HepG2 (cell line): ENCODE results near the gene ERF. TPM values are rescaled to one million over a fixed set of nuclear protein-coding genes. Genes with fewer than 3 reads are reported as not detected.
A peak's percentile ranks its signal among the peaks of the same experiment; 100 is the strongest.

Experiments used
- ATAD3A ChIP-seq: sonication (generic); formaldehyde crosslinking; IDR thresholded peaks from 2 replicates; pipeline ENCODE4 v1.4.0; 2020; ENCODE audit warnings: missing genetic modification reagents
- ATM ChIP-seq: fragments of 450-650 bp; IDR thresholded peaks from 2 replicates; pipeline ENCODE4 v1.7.1; 2017; ENCODE audit warnings: mild to moderate bottlenecking, borderline replicate concordance
- ELF1 ChIP-seq: sonication (generic); formaldehyde crosslinking; IDR thresholded peaks from 2 replicates; pipeline ENCODE4 v1.4.0; 2020; ENCODE audit warnings: missing genetic modification reagents
- HNRNPK ChIP-seq: fragments of 200-400 bp; formaldehyde crosslinking; IDR thresholded peaks from 2 replicates; pipeline ENCODE4 v1.6.1; 2018; ENCODE audit warnings: low read length, low read depth, moderate library complexity, mild to moderate bottlenecking; ENCODE audit not compliant: poor library complexity, severe bottlenecking
- MAFF ChIP-seq: IDR thresholded peaks from 2 replicates; pipeline ENCODE4 v1.6.1; 2011; ENCODE audit warnings: low read depth, low read length, improper control_type of control experiment
- NPAS2 ChIP-seq: sonication (generic); formaldehyde crosslinking; IDR thresholded peaks from 2 replicates; pipeline ENCODE4 v1.8.0; 2022; ENCODE audit warnings: mild to moderate bottlenecking, missing genetic modification reagents, borderline replicate concordance
- SMAD1 ChIP-seq: sonication (generic); formaldehyde crosslinking; IDR thresholded peaks from 2 replicates; pipeline ENCODE4 v1.4.0; 2020; ENCODE audit warnings: missing genetic modification reagents, low read depth, mild to moderate bottlenecking, borderline replicate concordance
- SP5 ChIP-seq: IDR thresholded peaks from 2 replicates; pipeline ENCODE4 v1.6.1; 2016; ENCODE audit warnings: low read depth, borderline replicate concordance
- TEAD2 ChIP-seq: sonication (generic); formaldehyde crosslinking; IDR thresholded peaks from 2 replicates; pipeline ENCODE4 v1.9.0; 2021; ENCODE audit warnings: missing genetic modification reagents
- ZBTB42 ChIP-seq: sonication (generic); formaldehyde crosslinking; IDR thresholded peaks from 2 replicates; pipeline ENCODE4 v1.5.0; 2020; ENCODE audit warnings: mild to moderate bottlenecking, missing genetic modification reagents
- ZMYM4 ChIP-seq: sonication (generic); formaldehyde crosslinking; IDR thresholded peaks from 2 replicates; pipeline ENCODE4 v1.8.1; 2023; ENCODE audit warnings: mild to moderate bottlenecking, missing genetic modification reagents
- ZNF274 ChIP-seq: sonication (generic); formaldehyde crosslinking; IDR thresholded peaks from 2 replicates; pipeline ENCODE4 v1.5.1; 2020; ENCODE audit warnings: mild to moderate bottlenecking, missing genetic modification reagents
- polyA plus RNA-seq, 8 experiments: library from polyadenylated mRNA; depleted of rRNA in 3 of 8; stranded (reverse) in 7 of 8; unstranded in 1 of 8; fragments of >200 nt; fragmentation: Illumina TruSeq in 4 of 8; extraction: Trizol in 4 of 8; gene quantifications; 2 replicates each; pipeline versions ENCODE4 v1.2.1 to v1.2.3, GENCODE V29; 2011 to 2016; ENCODE audit warnings: low read depth in 4 of 8, missing spikeins in 1 of 8, mixed read lengths in 1 of 8; ENCODE audit not compliant: insufficient read depth in 1 of 8
- total RNA-seq, 5 experiments: library from RNA; depleted of rRNA; stranded (reverse); fragments of >200 nt; fragmentation: Illumina TruSeq; extraction: Trizol; gene quantifications; 2 replicates each; pipeline ENCODE4 v1.2.3, GENCODE V29; 2016; ENCODE audit warnings: low read depth in 1 of 5
- TF ChIP-seq, protein P1 (sequence below), 2 experiments: IDR thresholded peaks; 2 replicates each; pipeline ENCODE4 v1.6.1; 2011 to 2012; ENCODE audit warnings: low read length in 2 of 2, borderline replicate concordance in 1 of 2, low read depth in 1 of 2, mild to moderate bottlenecking in 1 of 2, moderate library complexity in 1 of 2
- TF ChIP-seq, protein P2 (sequence below): sonication (generic); formaldehyde crosslinking; IDR thresholded peaks from 2 replicates; pipeline ENCODE4 v1.9.0; 2022; ENCODE audit warnings: low read depth, missing genetic modification reagents
- TF ChIP-seq, protein P3 (sequence below): sonication (generic); formaldehyde crosslinking; IDR thresholded peaks from 2 replicates; pipeline ENCODE4 v1.8.1; 2023; ENCODE audit warnings: mild to moderate bottlenecking, inconsistent platforms, moderate library complexity, missing genetic modification reagents, borderline replicate concordance
- TF ChIP-seq, protein P4 (sequence below): sonication (generic); formaldehyde crosslinking; IDR thresholded peaks from 2 replicates; pipeline ENCODE4 v1.5.0; 2020; ENCODE audit warnings: mild to moderate bottlenecking, low read depth, missing genetic modification reagents, borderline replicate concordance
- TF ChIP-seq, protein P5 (sequence below): IDR thresholded peaks from 2 replicates; pipeline ENCODE4 v1.6.1; 2016; ENCODE audit warnings: mild to moderate bottlenecking
- TF ChIP-seq, protein P6 (sequence below): sonication (generic); formaldehyde crosslinking; IDR thresholded peaks from 2 replicates; pipeline ENCODE4 v1.9.0; 2022; ENCODE audit warnings: missing genetic modification reagents, mild to moderate bottlenecking, borderline replicate concordance

The ERF gene
- total and polyA plus RNA-seq, 2 of the 13 experiments (the other 11 are each of a cell fraction or from before 2014, with no cell fraction given) = 67.1 to 69.9 TPM

DNA sequence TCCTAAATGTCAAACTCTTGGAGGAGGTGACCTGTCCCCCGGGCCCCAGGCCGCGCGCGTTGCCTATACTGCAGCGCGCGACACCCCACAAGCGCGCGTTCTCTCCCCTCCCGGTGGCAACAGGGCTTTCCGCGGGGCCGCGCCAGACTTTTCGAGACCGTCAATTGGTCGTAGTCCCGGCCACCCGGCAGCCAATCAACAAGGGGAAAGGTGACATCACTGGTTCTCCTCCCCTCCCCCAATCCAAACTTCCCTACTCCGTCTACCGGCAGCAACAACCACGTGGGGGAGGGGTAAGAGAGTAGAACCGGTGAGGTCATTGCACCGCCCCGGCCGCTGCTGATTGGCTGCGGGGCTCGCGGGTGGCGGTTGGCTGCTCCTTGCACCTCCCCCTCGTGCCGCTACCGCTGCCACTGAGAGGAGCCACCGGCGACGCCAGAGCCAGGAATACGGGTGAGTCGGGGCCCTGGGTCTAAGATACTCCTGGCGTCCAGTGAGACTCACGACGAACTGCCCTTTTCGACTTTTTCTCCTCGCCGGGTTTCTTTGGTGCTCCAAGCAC is 13.3 kb upstream of the ERF start (continued):
- TF ChIP-seq, protein P1, sequence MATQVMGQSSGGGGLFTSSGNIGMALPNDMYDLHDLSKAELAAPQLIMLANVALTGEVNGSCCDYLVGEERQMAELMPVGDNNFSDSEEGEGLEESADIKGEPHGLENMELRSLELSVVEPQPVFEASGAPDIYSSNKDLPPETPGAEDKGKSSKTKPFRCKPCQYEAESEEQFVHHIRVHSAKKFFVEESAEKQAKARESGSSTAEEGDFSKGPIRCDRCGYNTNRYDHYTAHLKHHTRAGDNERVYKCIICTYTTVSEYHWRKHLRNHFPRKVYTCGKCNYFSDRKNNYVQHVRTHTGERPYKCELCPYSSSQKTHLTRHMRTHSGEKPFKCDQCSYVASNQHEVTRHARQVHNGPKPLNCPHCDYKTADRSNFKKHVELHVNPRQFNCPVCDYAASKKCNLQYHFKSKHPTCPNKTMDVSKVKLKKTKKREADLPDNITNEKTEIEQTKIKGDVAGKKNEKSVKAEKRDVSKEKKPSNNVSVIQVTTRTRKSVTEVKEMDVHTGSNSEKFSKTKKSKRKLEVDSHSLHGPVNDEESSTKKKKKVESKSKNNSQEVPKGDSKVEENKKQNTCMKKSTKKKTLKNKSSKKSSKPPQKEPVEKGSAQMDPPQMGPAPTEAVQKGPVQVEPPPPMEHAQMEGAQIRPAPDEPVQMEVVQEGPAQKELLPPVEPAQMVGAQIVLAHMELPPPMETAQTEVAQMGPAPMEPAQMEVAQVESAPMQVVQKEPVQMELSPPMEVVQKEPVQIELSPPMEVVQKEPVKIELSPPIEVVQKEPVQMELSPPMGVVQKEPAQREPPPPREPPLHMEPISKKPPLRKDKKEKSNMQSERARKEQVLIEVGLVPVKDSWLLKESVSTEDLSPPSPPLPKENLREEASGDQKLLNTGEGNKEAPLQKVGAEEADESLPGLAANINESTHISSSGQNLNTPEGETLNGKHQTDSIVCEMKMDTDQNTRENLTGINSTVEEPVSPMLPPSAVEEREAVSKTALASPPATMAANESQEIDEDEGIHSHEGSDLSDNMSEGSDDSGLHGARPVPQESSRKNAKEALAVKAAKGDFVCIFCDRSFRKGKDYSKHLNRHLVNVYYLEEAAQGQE (IDR thresholded peaks at IDR 0.05; ENCODE audit: borderline replicate concordance in 1 of 2, low read depth in 1 of 2, low read length in 2 of 2) = no peak
- TF ChIP-seq ELF1 (CRISPR knock-in tag) (peak; percentile 67), ZMYM4 (CRISPR knock-in tag) (peak; percentile 56; the same call in 1 of the 2 replicates), SMAD1 (CRISPR knock-in tag) (0 out of 2 replicates have a peak, but pooled peaks have one; percentile 79), ZBTB42 (CRISPR knock-in tag) (no peak), ZNF274 (no peak), ATM (no peak), SP5 (CRISPR knock-in tag) (peak; percentile 52; the same call in 1 of the 2 replicates), NPAS2 (CRISPR knock-in tag) (no peak), MAFF (no peak), ATAD3A (CRISPR knock-in tag) (no peak), HNRNPK (no peak), TEAD2 (CRISPR knock-in tag) (no peak)
- TF ChIP-seq, protein P2, sequence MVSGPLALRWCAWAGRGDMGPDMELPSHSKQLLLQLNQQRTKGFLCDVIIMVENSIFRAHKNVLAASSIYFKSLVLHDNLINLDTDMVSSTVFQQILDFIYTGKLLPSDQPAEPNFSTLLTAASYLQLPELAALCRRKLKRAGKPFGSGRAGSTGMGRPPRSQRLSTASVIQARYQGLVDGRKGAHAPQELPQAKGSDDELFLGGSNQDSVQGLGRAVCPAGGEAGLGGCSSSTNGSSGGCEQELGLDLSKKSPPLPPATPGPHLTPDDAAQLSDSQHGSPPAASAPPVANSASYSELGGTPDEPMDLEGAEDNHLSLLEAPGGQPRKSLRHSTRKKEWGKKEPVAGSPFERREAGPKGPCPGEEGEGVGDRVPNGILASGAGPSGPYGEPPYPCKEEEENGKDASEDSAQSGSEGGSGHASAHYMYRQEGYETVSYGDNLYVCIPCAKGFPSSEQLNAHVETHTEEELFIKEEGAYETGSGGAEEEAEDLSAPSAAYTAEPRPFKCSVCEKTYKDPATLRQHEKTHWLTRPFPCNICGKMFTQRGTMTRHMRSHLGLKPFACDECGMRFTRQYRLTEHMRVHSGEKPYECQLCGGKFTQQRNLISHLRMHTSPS = peak; percentile 32; the same call in 1 of the 2 replicates
- TF ChIP-seq, protein P3, sequence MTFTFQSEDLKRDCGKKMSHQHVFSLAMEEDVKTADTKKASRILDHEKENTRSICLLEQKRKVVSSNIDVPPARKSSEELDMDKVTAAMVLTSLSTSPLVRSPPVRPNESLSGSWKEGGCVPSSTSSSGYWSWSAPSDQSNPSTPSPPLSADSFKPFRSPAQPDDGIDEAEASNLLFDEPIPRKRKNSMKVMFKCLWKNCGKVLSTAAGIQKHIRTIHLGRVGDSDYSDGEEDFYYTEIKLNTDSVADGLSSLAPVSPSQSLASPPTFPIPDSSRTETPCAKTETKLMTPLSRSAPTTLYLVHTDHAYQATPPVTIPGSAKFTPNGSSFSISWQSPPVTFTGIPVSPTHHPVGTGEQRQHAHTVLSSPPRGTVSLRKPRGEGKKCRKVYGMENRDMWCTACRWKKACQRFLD (CRISPR knock-in tag) = no peak
- TF ChIP-seq, protein P4, sequence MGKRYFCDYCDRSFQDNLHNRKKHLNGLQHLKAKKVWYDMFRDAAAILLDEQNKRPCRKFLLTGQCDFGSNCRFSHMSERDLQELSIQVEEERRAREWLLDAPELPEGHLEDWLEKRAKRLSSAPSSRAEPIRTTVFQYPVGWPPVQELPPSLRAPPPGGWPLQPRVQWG = no peak
- TF ChIP-seq, protein P5, sequence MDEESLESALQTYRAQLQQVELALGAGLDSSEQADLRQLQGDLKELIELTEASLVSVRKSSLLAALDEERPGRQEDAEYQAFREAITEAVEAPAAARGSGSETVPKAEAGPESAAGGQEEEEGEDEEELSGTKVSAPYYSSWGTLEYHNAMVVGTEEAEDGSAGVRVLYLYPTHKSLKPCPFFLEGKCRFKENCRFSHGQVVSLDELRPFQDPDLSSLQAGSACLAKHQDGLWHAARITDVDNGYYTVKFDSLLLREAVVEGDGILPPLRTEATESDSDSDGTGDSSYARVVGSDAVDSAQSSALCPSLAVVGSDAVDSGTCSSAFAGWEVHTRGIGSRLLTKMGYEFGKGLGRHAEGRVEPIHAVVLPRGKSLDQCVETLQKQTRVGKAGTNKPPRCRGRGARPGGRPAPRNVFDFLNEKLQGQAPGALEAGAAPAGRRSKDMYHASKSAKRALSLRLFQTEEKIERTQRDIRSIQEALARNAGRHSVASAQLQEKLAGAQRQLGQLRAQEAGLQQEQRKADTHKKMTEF = peak; percentile 77
- TF ChIP-seq, protein P6, sequence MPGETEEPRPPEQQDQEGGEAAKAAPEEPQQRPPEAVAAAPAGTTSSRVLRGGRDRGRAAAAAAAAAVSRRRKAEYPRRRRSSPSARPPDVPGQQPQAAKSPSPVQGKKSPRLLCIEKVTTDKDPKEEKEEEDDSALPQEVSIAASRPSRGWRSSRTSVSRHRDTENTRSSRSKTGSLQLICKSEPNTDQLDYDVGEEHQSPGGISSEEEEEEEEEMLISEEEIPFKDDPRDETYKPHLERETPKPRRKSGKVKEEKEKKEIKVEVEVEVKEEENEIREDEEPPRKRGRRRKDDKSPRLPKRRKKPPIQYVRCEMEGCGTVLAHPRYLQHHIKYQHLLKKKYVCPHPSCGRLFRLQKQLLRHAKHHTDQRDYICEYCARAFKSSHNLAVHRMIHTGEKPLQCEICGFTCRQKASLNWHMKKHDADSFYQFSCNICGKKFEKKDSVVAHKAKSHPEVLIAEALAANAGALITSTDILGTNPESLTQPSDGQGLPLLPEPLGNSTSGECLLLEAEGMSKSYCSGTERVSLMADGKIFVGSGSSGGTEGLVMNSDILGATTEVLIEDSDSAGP (CRISPR knock-in tag) = peak; percentile 89; the same call in 1 of the 2 replicates
